HG02884 (cell line): ENCODE data around the gene CPNE2.
"Not testable (repeated sequence)": the region's sequence is repeated elsewhere in the genome, so short reads cannot be mapped to it uniquely, and the experiment has no call there.

Experiments used
- ATAC-seq: cut with Tn5 transposase; IDR thresholded peaks from one replicate; pipeline ENCODE4 v1.9.1; 2021; ENCODE audit warnings: mild to moderate bottlenecking, moderate library complexity; ENCODE audit not compliant: unreplicated experiment

The CPNE2 gene

GRCh38 chr16:57069053-57069452 lies 23.3 kb upstream of the CPNE2 start:
- no peak for ATAC-seq

DNA sequence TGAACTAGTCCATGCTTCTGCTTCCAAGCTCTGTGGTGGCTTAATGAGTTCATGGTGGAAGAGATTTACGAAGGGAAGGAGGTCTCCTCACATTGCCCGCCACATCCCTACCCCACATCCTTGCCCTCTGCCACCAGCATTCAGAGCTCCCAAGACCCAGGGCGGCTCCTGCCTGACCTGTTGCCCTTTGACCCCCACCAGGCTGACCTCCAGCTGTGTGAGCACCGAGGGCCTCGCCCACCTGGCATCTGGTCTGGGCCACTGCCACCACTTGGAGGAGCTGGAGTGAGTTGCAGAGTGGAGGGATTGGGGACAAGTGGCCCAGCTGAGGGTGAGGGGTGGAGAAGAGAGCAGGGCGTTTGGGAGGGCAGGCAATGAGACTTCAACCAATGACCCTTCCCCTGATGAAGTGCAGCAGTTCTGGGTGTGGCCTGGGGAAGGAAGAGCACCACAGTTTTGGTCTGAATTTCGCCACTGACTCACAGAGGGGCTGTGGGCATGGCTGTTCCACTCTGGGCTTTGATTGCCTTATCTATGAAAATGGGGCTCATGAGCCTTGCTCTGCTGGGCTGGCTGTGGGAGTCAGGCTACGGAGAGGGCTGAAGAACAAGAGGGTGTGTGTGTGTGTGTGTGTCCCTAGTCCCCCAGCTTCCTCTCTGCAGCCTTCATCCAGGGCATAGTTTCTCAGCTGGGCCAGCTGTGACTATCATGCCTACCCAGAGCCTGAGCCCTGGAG lies 22.6 kb upstream of the CPNE2 start:
- no peak for ATAC-seq

- no peak for ATAC-seq
Observed at GRCh38 chr16:57070424-57070823, 22.0 kb upstream of the CPNE2 start.

- not testable (repeated sequence) for ATAC-seq
Observed at GRCh38 chr16:57071081-57071732, 21.2 kb upstream of the CPNE2 start.

DNA sequence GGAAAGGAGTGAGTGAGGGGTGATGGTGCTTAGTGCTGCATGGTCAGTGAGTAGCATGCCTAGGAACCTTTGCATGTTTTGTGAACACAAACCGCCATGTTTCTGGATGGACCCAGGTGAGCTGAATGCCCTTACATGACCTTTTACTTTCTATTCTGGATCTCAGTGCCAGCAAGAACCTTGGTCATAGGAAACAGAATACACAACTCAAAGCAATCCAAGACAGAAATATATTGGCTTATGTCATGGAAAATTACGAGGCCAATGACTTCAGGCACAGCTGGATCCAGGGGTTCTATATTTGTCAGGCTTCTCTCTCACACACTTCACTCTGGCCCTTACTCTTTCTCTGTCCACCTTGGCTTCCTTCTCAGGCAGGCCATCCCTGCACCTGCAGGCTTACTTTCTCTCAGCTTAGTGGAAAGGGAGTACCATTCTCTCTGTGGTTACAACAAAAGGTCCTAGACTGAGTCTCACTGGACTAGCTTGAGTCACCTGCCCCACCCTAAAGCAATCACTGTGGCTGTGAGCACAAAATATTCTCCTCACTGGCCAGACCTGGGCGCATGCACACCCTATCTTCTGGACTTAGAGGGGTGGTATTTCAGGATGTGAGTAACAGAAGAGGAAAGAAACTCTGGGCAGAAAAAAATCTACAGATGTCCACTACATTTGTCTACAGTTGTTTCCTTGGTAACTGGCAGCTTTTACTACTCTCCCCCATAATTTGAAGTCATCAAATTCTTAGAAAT lies 20.4 kb upstream of the CPNE2 start:
- ATAC-seq = no peak

DNA sequence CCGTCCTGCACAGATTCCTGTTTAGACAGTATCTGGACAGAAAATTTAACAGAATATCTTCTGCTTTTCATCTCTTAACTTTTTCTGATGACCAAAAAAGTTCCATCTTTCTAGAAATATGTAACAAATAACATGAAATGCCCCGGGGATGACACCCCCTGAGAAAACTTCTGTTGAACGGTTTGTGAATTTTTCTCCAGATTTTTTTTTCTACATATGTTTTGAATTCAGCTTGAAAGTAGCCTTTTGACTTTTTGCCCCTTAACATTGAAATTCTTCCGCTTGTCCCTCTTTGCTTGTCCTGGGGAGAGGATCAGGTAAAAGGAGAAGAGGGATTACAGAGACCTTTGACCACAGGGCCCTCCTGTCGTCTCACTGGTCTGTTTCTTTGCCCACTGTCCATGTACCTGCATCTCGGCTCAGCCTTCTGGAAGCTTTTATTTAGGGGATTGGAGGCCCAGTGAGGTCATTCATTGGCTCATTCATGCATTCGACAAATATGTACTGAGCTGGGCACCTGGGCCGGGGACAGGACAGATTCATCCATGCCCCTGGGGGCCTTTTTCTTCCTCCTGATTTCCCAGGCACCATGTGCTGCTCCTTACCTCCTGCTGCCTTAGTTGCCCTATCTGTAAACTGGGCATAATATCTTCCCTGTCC lies 19.6 kb upstream of the CPNE2 start:
- ATAC-seq = no peak

DNA sequence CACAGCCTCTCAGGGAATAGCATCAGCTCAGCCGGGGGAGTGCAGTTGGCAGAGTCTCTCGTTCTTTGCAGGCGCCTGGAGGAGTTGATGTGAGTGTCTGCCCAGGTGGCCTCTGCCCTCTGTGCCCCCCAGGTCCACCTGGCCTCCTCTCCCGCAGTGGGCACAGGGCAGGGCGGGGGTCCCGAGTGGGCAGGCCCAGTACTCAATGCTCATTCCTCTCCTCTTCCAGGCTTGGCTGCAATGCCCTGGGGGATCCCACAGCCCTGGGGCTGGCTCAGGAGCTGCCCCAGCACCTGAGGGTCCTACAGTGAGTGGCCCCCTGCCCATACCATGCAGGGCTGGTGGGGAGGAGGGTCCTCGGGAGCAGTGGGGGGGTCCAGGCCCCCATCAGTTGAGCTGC lies 14.7 kb upstream of the CPNE2 start:
- ATAC-seq = no peak

DNA sequence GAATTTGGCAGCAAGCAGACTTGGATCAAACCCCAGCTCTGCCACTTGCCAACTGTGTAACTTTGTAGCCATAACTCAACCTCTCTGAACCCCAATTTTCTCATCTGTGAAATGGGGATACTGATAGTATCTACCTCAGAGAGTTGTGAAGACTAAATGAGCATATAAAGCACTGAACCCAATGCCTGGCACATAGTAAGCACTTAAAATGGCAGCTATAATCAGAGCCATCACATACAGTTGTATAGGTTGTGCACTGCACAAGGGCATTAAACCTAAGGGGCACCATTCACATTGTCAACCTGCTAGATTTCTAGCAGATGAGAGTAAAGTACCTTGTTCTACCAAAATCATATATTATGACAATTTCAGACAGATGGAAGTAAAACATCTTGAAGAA lies 10.6 kb upstream of the CPNE2 start:
- ATAC-seq = no peak

DNA sequence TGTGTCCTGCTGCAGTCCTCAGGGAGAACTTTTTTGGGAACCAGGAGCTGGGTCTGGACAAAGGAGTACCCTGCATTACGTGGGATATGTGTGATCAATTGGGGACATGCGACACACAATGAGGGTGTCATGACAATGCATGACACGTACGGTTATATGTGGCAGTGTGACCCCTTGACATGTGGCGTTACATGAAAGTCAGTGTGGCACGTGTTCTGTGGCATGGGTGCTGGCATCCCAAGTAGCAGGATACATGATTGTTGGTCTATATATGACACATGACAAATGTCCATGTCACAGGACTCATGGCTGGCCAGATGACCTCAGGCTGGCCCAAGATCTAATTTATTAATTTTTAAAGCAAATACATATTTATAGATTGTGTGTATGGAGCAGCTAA lies 9.7 kb upstream of the CPNE2 start:
- ATAC-seq = no peak

GRCh38 chr16:57083485-57084126 lies 8.8 kb upstream of the CPNE2 start:
- ATAC-seq = no peak

- no peak for ATAC-seq
Observed at GRCh38 chr16:57084257-57084770, 8.1 kb upstream of the CPNE2 start.

GRCh38 chr16:57084996-57085395 lies 7.4 kb upstream of the CPNE2 start:
- ATAC-seq = no peak

- ATAC-seq = no peak
Observed at GRCh38 chr16:57087003-57087402, 5.4 kb upstream of the CPNE2 start.

DNA sequence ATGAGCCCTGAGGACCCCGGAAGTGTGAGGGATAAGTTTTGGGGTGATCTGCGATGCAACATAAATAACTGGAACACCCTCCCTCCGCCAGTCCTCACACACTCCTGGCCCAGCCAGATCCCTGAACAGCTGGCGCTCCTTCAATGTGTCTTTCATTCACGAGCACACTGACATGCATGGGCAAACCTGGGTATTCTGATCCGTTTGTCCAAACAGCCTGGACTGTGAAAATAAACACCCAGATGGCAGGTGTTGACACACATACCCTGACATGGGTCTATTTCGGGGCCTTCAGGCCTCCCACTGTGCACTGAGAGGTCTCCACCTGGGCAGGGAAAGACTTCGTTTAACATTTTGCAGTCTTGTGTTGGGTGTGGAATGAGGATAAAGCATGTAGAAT lies 3.0 kb upstream of the CPNE2 start:
- no peak for ATAC-seq

DNA sequence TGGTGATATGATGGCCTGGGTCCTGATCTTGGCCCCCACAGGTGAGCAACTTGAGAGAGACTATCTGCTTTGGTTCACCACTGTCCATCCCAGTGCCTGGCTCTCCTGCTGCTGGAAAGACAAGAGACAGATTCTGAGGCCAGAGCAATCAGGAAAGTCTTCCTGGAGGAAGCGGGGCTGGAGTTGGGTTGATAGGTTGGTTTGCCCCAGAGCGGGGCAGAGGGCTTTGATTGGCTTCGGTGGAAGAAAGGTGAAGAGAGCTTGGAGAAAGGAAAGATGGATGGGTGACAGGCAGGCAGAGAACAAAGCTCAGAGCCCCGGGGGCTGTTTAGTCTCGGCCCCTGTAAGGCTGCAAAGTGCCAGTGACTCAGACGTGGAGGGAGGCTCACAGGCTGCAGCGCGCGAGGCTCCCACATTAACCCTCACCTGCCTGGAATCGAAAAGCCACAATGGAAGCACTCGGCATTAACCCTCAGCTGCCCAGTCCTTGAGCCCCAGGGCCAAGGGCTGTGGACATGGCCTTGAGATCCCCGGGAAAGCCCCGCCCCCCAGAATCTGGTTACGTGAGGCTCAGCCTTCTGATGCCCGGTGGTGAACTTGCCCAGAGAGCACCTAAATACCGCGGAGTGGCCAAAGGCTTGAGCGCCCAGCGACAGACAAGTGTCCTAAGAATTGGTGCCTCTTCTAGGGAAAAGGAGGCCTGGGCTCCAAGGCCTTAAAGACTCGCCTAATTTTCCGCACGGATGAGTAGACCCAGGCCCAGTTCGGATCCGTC lies 996 bp upstream of the CPNE2 start:
- ATAC-seq = no peak

GRCh38 chr16:57092786-57093411 lies 516 bp downstream of the CPNE2 start:
- no peak for ATAC-seq

- ATAC-seq = no peak
Observed at GRCh38 chr16:57093666-57094564, 1.5 kb downstream of the CPNE2 start.

DNA sequence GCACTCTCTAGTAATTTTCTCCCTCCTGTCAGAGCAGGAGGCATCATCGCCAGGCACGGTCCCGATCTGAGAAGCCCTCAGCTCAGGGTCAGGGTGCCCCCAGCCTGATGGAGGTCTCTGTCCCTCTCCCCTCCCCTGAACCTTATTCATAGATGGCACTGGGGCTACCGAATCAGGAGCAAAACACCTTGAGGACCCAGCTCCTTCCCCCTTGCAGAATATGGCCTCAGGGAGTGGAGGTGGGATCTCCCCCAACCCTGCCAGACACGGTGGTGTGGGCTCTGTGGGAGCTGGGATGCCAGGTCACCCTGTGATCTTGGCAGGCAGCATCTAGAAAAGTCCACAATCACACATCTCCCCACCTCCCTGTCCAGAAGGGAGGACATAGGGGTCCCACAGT lies 2.5 kb downstream of the CPNE2 start:
- ATAC-seq = no peak

GRCh38 chr16:57096192-57096591 lies 3.8 kb downstream of the CPNE2 start:
- ATAC-seq = no peak
